NCI-H82 treated with DMSO at 0.1 percent for 48 hours (cell line): ENCODE results near the gene ABCC11.

Source experiments
- DNase-seq: peaks from one replicate; lab custom pipeline; 2025; ENCODE audit not compliant: unreplicated experiment; lab: John Stamatoyannopoulos, UW

ABCC11 gene

DNA sequence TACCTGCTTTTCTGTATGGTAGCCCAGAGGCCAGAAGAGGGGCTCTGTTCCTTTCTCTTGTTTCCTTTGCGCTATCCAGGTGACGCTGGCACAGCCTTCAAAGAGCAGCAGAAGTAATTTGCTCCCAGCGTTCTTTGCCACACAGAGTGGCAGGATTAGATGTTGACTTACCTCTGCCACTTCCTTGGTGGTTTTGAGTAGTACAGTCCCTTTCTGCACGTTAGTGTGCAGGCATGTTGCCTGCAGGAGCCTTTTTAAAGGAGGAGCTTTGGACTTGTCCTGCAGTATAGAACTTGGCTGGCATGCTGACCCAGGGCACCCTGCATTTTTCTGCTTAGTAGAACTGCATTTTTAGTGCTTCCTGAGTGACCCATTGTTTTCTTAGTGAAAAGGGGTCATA lies at the start of gene ABCC11:
TSS of gene ABCC11 (minus strand) at position 229 of the 400 bp plus-strand sequence. CDS start 15,618 bp downstream, outside the sequence.
- no peak for DNase-seq

DNA sequence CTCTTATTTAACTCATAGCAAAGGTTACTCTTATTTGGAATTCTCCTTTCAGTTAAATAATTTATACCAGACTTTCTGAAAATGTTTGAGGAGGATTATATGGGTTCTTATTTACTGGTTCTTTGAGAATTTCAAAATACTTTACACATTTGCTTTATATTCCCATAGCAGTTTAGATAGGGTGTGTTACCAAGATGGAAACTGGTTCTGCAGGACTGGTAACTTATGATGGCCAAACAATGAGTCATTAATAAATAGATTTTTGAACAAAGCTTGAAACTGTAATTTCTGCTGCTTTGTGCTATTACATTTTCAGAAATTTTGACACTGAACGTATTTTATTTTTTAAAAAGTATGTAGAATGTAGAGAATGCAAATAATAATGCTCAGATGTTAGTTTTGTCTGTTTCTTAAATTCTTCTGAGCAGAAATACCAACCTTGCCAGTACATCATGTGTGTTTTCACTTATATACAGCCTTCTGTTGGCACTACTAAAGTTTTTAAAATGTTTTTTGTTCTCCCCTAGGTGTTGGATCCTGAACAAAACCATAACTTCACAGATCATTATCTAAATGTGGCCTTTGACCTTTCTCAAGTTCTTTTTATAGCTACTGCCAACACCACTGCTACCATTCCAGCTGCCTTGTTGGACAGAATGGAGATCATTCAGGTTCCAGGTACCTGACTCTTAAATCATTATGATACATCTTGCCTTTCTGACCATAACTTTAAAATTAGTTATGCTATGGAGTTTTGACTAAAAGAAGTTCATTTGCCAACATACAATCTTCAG lies 48.3 kb upstream of the ABCC11 start:
- no peak for DNase-seq

DNA sequence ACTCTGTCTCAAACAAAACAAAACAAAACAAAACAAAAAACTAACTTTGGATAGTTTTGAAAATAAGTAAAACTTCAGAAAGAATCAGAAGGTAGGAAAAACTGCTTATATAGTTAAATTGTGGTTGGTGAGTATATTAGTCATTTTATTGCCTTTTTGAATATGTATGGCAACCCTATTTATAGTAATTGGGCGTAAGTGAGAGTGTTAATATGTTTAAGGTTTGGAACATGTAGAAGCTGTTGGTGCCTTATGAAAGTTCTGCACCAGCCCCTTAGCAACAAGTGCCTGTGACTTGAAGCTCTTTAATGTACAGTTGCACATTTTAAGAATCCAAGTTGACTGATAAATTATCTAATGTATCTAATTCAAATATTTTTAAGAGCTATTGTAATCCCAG lies 47.4 kb upstream of the ABCC11 start:
- DNase-seq = no peak

DNA sequence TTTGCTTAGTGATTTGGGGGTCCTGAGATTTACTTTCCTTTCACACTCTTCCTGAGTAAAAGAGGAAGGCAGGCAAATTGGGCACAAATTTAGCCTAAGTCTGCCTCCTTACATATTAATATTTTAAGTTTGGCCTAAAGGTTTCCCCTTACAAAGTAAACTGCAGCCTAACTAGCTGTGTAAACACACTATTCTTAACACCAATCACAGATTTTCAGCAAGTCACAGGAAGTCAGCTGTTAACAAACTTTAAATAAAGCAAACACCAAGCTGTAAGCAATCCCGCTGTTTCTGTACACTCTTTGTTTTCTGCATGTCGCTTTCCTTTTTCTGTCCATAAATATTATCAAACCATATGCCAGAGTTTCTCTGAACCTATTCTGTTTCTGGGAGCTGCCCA lies 45.1 kb upstream of the ABCC11 start:
- no peak for DNase-seq

DNA sequence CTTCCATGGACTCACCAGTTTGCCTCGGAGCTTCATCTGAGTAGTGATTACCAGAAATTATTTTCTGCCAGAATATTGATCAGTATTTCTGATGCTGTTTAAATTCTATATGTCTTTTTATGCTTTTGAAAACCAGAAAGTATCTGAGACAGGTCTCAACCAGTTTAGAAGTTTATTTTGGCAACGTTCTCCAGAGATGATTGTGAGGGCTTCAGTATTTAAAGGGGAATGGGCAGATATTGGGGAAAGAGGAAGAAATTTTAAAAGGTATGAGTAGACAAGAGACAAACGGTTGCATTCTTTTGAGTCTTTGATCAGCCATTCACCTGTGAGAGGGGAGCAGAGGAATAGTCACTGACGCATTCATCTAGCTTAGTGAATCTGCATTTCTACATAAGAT lies 44.4 kb upstream of the ABCC11 start:
- DNase-seq = no peak

DNA sequence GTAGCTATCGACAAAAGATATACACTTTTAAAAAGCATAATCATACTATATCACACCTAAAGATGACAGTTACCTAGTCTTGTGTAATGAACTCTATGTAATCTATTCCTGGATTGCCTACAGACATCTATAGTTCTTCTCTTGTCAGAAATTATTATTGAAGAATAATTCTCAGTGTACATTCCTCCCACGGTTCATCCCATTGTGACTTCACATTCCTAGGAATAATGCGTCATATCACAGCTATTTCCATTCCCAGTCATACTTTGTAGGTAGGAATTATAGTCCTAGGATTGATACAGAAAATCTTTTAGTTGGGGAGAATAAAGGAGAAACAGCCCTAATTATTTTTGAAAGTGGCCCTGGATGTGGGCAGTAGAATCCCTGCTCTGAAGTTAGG lies 44.0 kb upstream of the ABCC11 start:
- no peak for DNase-seq

DNA sequence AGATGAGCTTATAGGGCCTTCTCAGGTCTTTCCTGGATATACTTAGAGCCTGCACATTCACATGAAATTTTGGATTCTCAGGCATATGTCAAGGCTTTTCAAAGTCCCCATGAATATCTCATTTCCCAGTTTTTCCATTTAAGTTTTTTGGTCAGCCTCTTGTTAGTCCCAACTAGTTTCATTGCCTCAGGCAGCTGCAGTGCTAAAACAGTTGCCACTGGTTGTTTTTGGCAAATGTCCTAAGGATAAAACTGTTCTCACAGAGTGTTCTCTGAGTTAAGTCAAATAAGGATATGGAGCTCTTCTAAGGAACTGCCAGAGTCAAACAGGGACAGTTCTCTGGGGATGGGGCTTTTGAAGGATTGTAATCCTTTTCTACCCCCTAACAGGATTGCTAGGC lies 39.9 kb upstream of the ABCC11 start:
- DNase-seq = no peak

DNA sequence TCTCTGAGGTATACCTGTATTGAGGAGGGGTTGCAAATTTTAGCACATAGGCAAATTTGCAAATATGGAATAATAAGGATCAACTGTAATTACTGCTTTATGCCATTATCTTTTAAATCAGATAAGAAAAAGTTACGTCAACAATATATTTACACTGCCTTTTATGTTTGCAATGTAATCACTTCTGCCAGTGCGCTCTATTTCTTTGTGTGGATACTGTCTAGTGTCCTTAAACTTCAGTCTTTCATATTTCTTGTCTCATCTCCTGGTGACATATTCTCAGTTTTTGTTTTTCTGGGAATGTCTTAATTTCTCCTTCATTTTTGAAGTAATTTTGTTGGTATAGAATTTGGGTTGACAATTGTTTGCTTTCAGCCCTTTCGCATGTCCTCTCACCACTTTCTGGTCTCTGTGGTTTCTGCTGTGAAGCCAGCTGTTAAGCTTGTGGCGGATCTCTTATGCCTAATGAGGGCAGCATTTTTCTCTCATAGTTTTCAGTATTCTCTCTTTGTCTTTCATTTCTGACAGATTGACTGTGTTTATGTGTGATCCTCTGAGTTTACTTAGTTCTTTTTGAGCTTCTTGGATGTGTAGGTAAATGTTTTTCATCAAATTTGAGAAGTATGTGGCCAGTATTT lies 37.6 kb upstream of the ABCC11 start:
- DNase-seq = no peak

DNA sequence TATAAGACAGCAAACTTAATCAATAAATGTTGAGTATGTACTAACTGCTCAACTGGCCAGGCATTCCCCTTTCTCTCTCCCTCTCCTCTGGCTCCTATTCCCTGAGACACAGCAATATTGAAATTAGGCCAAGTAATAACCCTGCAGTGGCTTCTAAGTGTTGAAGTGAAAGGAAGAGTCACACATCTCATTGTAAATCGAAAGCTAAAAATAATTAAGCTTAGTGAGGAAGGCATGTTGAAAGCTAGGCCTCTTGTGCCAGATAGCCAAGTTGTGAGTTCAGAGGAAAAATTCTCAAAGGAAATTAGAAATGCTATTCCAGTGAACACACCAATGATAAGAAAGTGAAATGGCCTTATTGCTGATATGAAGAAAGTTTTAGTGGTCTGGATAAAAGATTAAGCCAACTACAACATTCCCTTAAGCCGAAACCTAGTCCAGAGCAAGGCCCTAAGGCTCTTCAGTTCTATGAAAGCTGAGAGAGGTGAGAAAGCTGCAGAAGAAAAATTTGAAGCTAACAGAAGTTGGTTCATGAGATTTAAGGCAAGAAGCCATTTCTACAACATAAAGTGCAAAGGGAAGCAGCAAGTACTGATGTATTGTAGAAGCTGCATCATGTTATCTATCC lies 35.4 kb upstream of the ABCC11 start:
- no peak for DNase-seq

DNA sequence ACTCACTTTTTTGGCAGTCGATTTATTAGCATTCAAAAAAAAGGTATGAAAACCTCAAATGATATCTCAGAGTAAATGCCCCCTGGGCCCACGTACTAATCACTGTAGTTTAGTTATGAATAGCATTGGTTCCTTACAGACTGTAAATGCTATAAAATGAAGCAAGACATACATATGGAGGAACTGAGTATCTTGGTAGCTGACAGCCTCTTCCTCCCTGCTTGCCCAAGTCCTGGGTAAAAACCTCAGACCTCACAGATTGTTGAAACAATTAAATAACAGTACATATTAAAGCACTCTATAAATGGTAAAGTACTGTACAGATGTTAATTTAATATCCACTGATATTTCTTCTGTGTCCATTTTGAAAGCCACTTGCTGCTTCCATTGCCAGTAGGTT lies 33.2 kb upstream of the ABCC11 start:
- DNase-seq = no peak

DNA sequence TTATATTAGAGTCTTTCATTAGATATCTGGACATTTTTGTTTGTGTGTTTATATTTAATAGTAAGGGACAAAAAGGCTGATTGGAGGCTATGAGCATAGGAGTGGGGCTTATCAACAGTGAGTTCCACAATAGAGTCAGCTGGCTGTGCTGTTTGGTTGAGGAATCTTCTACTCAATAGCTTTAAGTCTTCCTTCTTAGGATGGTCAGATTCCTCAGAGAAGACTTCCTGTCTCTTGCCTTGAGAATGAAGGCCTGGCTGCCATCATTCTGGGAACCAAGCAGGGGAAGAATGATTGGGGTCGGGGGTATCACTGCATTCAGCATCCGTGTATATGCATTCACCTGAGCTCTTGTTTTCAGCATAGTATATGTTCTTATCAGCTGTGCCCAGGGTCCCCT lies 31.9 kb upstream of the ABCC11 start:
- no peak for DNase-seq

DNA sequence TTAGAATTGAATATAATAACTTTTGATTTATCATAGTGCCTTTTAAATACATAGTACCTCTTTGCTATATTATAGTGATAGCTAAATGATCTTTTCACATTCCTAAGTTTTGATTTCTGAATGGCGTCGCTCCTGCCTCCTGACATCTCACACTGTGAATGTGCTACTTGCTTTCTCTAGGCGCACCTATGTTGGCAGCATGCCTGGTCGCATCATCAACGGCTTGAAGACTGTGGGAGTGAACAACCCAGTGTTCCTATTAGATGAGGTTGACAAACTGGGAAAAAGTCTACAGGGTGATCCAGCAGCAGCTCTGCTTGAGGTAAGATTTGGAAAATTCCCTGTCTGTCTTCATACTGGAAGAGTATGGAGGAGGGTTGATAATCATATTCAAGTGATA lies 29.8 kb upstream of the ABCC11 start:
- no peak for DNase-seq

DNA sequence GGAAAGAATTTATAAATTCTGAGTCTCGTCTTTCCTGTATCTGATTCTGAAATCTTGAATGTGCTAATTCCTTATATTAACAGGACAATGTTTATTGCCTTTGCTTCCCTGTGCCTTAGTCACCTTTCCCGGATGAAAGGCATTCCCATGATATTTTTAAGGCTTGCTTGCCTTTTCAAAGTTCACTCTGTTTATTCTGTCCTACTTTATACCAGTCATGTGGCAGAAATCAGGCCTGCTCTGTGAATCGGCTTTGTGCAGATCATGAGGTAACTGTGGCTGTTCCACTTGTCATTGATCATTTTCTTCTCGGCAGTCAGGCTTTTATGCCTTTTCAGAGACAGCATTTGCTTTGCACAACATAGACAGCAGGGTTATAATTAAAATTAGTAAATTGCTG lies 28.8 kb upstream of the ABCC11 start:
- DNase-seq = no peak

DNA sequence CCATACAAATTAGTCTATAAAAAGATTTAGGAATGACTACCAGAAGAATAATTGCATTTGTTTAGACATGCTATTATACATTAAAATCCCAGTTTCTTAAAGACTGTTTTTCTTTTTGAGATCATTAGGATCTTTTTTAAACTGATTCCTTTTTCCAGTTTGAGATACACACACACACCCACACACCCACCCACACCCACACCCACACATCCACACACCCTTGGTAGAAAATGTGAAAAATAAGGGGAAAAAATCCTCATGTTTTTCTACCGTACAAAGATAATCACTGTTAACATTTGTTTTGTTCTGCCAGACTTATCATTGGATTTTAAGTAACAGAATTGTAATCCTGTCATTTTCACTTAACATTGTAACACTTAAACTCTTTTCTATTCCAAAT lies 27.1 kb upstream of the ABCC11 start:
- no peak for DNase-seq

DNA sequence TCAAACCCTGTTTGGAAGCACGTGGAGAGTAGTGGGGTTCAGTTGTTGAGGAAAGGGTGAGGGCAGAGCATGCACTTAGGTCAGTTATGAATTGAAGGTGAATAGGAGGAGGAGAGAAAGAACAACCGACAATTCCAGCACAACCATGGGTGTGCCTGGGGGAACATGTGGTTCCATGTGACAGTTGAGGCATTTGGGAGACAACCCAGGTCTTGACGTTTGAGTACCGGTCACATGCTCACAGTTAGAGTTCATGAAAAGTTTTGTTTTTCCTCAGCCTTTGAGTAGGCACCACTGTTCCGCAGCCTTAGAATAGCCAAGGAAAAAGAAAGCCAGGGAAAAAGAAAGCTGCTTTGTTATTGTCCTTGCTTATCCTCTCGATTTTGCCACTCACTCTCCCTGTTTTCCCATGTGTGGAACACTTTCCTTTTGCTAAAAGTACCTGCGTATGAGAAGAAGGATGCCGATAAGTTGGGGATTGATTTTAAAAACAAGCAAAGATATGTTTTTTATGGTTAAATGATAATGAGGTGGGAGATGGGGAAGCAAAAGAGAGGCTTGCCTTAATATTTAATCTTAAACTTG lies 25.6 kb upstream of the ABCC11 start:
- no peak for DNase-seq

DNA sequence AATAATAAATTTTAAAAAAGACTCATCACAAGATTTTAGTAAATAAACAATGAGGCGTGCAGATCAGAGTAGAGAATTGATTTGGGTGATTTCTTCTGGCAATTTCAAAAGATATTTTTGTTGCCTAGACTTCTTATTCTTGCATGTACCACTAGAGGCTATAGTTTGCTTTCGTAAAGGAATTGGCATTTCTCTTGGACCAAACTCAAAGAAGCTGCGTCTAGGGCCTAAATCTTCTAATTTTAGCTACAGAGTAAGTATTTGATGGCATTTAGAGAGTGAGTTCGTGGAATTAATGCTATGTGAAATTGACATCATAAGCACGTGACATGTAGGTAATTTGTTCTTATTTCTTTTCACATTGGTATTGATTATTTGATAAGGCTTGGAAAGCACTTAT lies 24.4 kb upstream of the ABCC11 start:
- DNase-seq = no peak

DNA sequence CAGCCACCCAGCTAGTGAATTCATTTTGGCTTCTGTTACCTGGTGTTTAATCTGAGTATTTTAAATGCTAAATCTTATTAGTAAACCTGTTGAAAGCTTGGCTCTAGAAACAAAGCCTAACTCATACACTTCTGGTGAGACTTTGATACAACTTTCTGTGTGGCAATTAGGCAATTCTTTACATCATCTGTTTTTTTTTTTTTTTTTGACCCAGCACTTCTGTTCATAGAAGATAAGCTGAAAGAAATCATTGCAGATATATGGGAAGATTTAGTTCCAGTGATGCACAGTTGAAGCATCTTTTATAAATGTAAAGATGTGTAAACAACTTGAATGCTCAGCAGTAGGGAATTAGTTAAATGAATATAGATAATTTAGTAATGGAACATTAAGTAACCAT lies 21.7 kb upstream of the ABCC11 start:
- DNase-seq = no peak

DNA sequence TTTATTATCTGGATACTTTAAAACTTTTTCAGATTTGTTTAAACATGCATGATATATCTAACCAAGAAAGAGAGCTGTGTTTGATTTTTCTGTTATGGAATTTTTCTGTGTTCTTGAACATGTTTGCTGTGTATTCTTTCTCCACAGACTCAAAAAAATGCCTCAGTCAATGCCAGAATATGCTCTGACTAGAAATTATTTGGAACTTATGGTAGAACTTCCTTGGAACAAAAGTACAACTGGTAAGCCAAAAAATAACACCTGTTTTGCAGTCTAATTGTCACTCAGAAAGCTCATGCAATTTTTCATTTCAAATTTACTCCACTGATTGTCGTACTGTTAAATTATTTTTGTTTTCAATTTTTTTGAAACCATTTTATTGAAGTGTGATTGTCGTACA lies 15.3 kb upstream of the ABCC11 start:
- no peak for DNase-seq

DNA sequence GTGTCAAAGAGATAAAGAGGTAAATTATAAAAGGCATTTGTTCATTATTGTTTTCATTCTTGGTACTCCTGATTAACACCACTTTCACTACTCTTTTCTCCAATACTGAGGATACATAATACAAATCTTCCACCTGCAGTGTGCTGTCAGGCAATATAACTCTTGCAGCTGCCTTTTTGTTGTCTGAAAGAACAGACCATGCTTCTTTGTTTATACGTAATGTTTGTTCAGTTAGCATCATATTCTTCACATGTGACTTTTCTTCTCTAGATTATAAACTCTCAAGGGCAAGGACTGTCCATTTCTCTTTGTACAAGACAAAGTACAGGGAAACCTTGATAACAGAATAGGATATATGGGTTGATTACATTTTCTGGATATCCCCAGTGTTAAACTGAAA lies 14.2 kb upstream of the ABCC11 start:
- no peak for DNase-seq

DNA sequence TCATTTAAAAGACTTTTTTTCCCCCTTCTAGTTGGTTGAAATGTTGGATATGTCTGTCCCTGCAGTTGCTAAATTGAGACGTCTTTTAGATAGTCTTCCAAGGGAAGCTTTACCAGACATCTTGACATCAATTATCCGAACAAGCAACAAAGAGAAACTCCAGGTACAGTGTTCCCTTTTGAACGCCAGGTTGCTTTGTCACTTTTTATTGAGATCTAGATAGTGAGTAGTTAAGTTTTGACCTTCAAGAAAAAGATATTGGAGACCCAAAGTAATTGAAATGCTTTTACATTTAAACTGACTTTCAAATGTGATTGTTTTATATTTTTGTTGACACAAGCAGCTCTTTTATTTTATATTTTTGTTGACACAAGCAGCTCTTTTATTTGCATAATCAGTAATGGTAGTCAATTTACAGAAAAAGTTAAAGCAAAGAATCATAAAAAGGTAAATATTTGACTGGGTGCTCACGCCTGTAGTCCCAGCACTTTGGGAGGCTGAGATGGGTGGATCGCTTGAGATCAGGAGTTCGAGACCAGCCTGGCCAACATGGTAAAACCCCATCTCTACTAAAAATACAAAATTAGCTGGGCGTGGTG lies 9.3 kb upstream of the ABCC11 start:
- no peak for DNase-seq

DNA sequence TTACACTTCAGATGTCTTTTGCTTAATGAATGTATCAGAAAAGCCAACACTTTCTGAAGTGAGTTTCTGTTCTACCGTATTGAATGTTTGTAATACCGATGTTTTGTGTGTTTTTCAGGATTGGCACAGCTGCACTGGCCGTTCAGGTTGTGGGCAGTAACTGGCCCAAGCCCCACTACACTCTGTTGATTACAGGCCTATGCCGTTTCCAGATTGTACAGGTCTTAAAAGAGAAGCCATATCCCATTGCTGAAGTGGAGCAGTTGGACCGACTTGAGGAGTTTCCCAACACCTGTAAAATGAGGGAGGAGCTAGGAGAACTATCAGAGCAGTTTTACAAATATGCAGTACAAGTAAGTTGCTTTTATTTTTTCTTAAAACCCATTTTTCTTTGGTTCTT lies 4.7 kb upstream of the ABCC11 start:
- DNase-seq = no peak
